ENCODE results near the gene AHNAK2.

- TF ChIP-seq, protein P1, sequence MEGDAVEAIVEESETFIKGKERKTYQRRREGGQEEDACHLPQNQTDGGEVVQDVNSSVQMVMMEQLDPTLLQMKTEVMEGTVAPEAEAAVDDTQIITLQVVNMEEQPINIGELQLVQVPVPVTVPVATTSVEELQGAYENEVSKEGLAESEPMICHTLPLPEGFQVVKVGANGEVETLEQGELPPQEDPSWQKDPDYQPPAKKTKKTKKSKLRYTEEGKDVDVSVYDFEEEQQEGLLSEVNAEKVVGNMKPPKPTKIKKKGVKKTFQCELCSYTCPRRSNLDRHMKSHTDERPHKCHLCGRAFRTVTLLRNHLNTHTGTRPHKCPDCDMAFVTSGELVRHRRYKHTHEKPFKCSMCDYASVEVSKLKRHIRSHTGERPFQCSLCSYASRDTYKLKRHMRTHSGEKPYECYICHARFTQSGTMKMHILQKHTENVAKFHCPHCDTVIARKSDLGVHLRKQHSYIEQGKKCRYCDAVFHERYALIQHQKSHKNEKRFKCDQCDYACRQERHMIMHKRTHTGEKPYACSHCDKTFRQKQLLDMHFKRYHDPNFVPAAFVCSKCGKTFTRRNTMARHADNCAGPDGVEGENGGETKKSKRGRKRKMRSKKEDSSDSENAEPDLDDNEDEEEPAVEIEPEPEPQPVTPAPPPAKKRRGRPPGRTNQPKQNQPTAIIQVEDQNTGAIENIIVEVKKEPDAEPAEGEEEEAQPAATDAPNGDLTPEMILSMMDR (IDR thresholded peaks at IDR 0.05; ENCODE audit: low read depth, low read length, poor library complexity, severe bottlenecking), result no peak
- TF ChIP-seq EZH2phosphoT487 (IDR thresholded peaks at IDR 0.05; ENCODE audit: borderline replicate concordance, low read length), result no peak
Measured at GRCh38 chr14:104953097-104953496, 25.1 kb downstream of the AHNAK2 start.

All from DOHH2 (cell line).